GM12864 (cell line): ENCODE measurements around the gene SP2.
"Not testable (repeated sequence)": the region's sequence is repeated elsewhere in the genome, so short reads cannot be mapped to it uniquely, and the experiment has no call there.

Source experiments
- DNase-seq: peaks from one replicate; pipeline ENCODE4 v3.0.0-alpha.2; 2011; ENCODE audit warnings: low read depth
- H3K4me3 ChIP-seq: 2 replicates; pipeline ENCODE4 v1.5.1; 2011; ENCODE audit warnings: mild to moderate bottlenecking, low read depth, low read length, control low read depth
- CTCF ChIP-seq: IDR thresholded peaks from 2 replicates; pipeline ENCODE4 v1.5.1; 2011; ENCODE audit warnings: low read depth, mild to moderate bottlenecking, moderate library complexity, low read length, control low read depth, inconsistent platforms; ENCODE audit errors: missing control alignments

The SP2 gene

GRCh38 chr17:47916489-47917208 is 20.6 kb downstream of the SP2 start:
- no peak for DNase-seq
- H3K4me3 ChIP-seq, result no peak overlapping the region
- TF ChIP-seq CTCF, result no peak

GRCh38 chr17:47917581-47917980 is 21.5 kb downstream of the SP2 start:
- DNase-seq, result no peak
- TF ChIP-seq CTCF, result no peak
- no peak overlapping the region for H3K4me3 ChIP-seq

GRCh38 chr17:47918006-47918405 is 22.0 kb downstream of the SP2 start:
- TF ChIP-seq CTCF, result no peak
- DNase-seq, result no peak
- no peak overlapping the region for H3K4me3 ChIP-seq

- no peak overlapping the region for H3K4me3 ChIP-seq
- TF ChIP-seq CTCF, result no peak
Measured at GRCh38 chr17:47918991-47919390, 23.0 kb downstream of the SP2 start.

GRCh38 chr17:47919889-47920288 is 23.9 kb downstream of the SP2 start:
- not testable (repeated sequence) for H3K4me3 ChIP-seq, DNase-seq

More at GRCh38 chr17:47918991-47919390, 23.0 kb downstream of the SP2 start:
- no peak for DNase-seq

- no peak for DNase-seq
- no peak for TF ChIP-seq CTCF
- H3K4me3 ChIP-seq, result no peak overlapping the region
Measured at GRCh38 chr17:47924785-47925677, 29.0 kb downstream of the SP2 start.

GRCh38 chr17:47925678-47925988 is 29.6 kb downstream of the SP2 start:
- no peak for DNase-seq
- no peak for TF ChIP-seq CTCF
- no peak overlapping the region for H3K4me3 ChIP-seq
